Coronary artery (tissue), 2 donors: ENCODE results near the gene SYK.

Source experiments
- DNase-seq: peaks from one replicate; pipeline ENCODE4 v3.0.0-alpha.2; 2017; ENCODE audit warnings: low spot score
- H3K27ac ChIP-seq, 2 donors: fragments of 200-600 bp; sonication (generic); one replicate each; pipeline ENCODE4 v1.5.1; 2016 to 2019
- H3K4me3 ChIP-seq: fragments of 200-600 bp; sonication (generic); 2 replicates; pipeline ENCODE4 v1.5.1; 2016; ENCODE audit warnings: mild to moderate bottlenecking, moderate library complexity
- TF ChIP-seq, protein P1 (sequence below): fragments of 200-600 bp; sonication (generic); IDR thresholded peaks from one replicate; pipeline ENCODE4 v1.5.1; 2019; ENCODE audit warnings: antibody characterized with exemption

Gene SYK

GRCh38 chr9:90921104-90921503 lies 119.5 kb downstream of the SYK start:
- TF ChIP-seq, protein P1, sequence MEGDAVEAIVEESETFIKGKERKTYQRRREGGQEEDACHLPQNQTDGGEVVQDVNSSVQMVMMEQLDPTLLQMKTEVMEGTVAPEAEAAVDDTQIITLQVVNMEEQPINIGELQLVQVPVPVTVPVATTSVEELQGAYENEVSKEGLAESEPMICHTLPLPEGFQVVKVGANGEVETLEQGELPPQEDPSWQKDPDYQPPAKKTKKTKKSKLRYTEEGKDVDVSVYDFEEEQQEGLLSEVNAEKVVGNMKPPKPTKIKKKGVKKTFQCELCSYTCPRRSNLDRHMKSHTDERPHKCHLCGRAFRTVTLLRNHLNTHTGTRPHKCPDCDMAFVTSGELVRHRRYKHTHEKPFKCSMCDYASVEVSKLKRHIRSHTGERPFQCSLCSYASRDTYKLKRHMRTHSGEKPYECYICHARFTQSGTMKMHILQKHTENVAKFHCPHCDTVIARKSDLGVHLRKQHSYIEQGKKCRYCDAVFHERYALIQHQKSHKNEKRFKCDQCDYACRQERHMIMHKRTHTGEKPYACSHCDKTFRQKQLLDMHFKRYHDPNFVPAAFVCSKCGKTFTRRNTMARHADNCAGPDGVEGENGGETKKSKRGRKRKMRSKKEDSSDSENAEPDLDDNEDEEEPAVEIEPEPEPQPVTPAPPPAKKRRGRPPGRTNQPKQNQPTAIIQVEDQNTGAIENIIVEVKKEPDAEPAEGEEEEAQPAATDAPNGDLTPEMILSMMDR: no peak
- peak; percentile 91 for DNase-seq
- peak overlapping the region; percentile 64 to 67 for H3K27ac ChIP-seq

DNA sequence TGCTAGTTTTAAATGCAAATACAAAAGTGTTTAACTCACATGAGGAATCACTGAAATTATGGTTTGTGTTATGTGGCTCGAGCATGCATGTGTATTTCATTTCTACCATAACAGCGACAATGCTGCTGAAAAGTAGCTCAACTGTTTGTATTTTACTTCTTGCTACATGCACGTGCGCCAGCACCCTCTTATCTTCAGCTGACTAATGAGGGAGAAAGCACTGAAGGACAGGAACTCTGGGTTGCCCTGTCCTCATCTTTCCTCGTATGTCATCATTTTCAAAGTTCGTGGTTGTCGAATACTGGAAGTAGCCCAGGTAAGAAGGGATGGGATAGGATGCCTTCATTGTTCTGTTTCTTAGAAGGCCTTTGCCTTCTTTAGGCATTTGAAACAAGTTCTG lies 120.3 kb downstream of the SYK start:
- DNase-seq: no peak
- TF ChIP-seq, protein P1: no peak
- Histone ChIP-seq H3K4me3 (no peak overlapping the region), H3K27ac (no peak overlapping the region)

More at GRCh38 chr9:90921104-90921503, 119.5 kb downstream of the SYK start:
- H3K4me3 ChIP-seq: no peak overlapping the region

- Histone ChIP-seq H3K27ac (no peak overlapping the region), H3K4me3 (no peak overlapping the region)
- DNase-seq: no peak
- TF ChIP-seq, protein P1: no peak
Observed at GRCh38 chr9:90925581-90926257, 124.1 kb downstream of the SYK start.

DNA sequence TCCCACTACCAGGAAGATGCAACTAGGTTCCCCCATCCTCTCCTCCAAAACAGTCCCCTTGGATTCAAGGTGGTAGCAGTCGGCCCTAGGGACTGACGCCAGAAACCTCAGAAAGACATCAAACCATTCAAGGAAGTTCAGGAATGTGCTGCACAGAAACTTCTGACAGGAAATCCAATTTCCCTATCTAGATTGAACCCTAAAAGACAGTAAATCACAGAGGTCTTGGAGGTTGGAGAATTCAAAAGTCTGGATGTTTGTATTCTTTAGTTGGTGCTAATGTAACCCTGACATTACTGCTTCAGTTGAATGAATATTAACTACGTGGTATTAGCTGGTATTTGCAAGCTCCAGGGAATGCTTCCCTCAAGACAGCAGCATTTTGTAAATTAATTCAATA lies 125.3 kb downstream of the SYK start:
- TF ChIP-seq, protein P1: no peak
- no peak overlapping the region for H3K4me3 ChIP-seq
- DNase-seq: no peak
- no peak overlapping the region for H3K27ac ChIP-seq

DNA sequence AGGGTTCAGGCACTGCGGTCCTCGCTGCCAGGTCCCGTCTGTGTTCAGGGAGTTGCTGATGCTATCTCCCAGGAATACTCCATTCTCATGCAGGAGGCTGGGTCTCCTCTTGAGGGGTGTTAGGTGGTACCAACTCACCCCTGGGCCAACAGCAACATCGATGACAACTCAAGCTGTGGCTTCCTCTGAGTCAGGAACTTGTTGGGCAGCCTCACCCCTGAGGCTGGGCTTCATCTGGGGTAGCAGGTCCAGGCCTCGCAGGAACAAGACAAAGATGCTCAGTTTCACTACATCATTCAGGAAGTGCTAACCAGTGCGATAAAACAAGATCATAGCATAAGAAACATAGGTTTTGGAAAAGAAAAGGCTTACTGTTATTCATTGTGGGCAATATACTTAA lies 125.9 kb downstream of the SYK start:
- no peak overlapping the region for H3K27ac ChIP-seq
- no peak overlapping the region for H3K4me3 ChIP-seq
- TF ChIP-seq, protein P1: no peak
- no peak for DNase-seq

DNA sequence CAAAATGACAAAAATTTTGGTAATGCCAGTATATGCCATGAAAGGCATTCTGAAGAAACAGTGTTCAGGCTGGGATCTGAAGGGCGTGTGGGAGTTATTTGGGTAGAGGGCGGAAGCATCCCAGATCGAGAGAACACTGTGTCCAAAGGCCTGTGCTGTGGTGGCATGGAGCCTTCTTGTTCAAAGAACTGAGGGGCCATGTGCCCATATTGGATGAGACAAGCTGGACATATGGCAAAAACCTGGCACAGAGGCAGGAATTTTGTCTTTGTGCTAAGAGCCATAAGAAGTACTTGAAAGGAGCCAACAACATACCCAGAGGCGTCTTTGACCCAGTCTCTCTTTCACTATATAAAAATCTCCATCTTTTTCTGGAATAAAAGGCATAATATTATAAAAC lies 128.0 kb downstream of the SYK start:
- no peak overlapping the region for H3K27ac ChIP-seq
- DNase-seq: no peak
- TF ChIP-seq, protein P1: no peak
- no peak overlapping the region for H3K4me3 ChIP-seq

- DNase-seq: no peak
- Histone ChIP-seq H3K27ac (no peak overlapping the region), H3K4me3 (no peak overlapping the region)
- TF ChIP-seq, protein P1: no peak
Observed at GRCh38 chr9:90933468-90933867, 131.8 kb downstream of the SYK start.
